H1 (cell line): Measurements from ENCODE around the gene CHAT. TPM values are rescaled to one million over a fixed set of nuclear protein-coding genes. Genes with fewer than 3 reads are reported as not detected.

Experiments
- CTCF ChIA-PET: fragments of 300-600 bp; sonication (Branson Sonifier 250); formaldehyde crosslinking; loops from one replicate; lab custom pipeline; 2021; ENCODE audit not compliant: partially characterized antibody; lab: Charles Lee
- POLR2A ChIA-PET: fragments of 300-600 bp; sonication (Branson Sonifier 250); formaldehyde crosslinking; loops from one replicate; lab custom pipeline; 2021; ENCODE audit warnings: inconsistent platforms; ENCODE audit not compliant: partially characterized antibody; lab: Charles Lee
- DNase-seq, 2 experiments: peaks; one replicate each; pipeline versions ENCODE4 v3.0.0 to v3.0.0-alpha.2; 2010 to 2022; ENCODE audit warnings: low spot score in 2 of 2, low read depth in 1 of 2, mixed read lengths in 1 of 2
- FAIRE-seq: peaks from 2 replicates; lab custom pipeline; 2011; peaks lifted over from hg19 to GRCh38; lab: Jason Lieb, UNC
- H2AFZ ChIP-seq: 2 replicates; pipeline ENCODE4 v1.8.1; 2012; ENCODE audit warnings: low read length, inconsistent platforms
- H2AK5ac ChIP-seq: 2 replicates; pipeline ENCODE4 v1.6.1; 2013; ENCODE audit warnings: low read depth, low read length
- H2BK120ac ChIP-seq: replicated peaks from 2 replicates; pipeline ENCODE3; 2013; ENCODE audit warnings: low read depth, low read length, inconsistent platforms
- H2BK12ac ChIP-seq: 2 replicates; pipeline ENCODE4 v1.6.1; 2013; ENCODE audit warnings: low read depth, low read length
- H2BK15ac ChIP-seq: 2 replicates; pipeline ENCODE4 v1.6.1; 2013; ENCODE audit warnings: low read length
- H2BK20ac ChIP-seq: 2 replicates; pipeline ENCODE4 v1.6.1; 2013; ENCODE audit warnings: low read length
- H2BK5ac ChIP-seq: 2 replicates; pipeline ENCODE4 v1.6.1; 2013; ENCODE audit warnings: low read depth, low read length
- H3K14ac ChIP-seq: 2 replicates; pipeline ENCODE4 v1.6.1; 2013; ENCODE audit warnings: inconsistent platforms; ENCODE audit not compliant: insufficient read length
- H3K18ac ChIP-seq: 2 replicates; pipeline ENCODE4 v1.6.1; 2013; ENCODE audit warnings: low read length; ENCODE audit errors: extremely low read depth
- H3K23ac ChIP-seq: 2 replicates; pipeline ENCODE4 v1.6.1; 2013; ENCODE audit warnings: inconsistent platforms; ENCODE audit not compliant: insufficient read length
- H3K23me2 ChIP-seq: 2 replicates; pipeline ENCODE4 v1.6.1; 2013; ENCODE audit warnings: low read depth, low read length
- H3K27ac ChIP-seq: 2 replicates; pipeline ENCODE4 v1.6.1; 2011; ENCODE audit warnings: low read depth, low read length, inconsistent platforms
- H3K27me3 ChIP-seq, 4 experiments: replicated peaks in 1 of 4; 1 replicate in 1 of 4; 2 replicates in 3 of 4; pipeline versions ENCODE4 v1.6.1 to v1.8.1; 2011 to 2013; ENCODE audit warnings: low read length in 3 of 4, mild to moderate bottlenecking in 3 of 4, inconsistent platforms in 2 of 4, mixed read lengths in 2 of 4, moderate library complexity in 1 of 4; ENCODE audit not compliant: control insufficient read depth in 3 of 4, insufficient read depth in 3 of 4; ENCODE audit errors: extremely low read depth in 1 of 4
- H3K36me3 ChIP-seq, 4 experiments: 2 replicates each; pipeline versions ENCODE4 v1.6.1 to v1.8.1; 2011 to 2013; ENCODE audit warnings: mild to moderate bottlenecking in 4 of 4, low read length in 3 of 4, moderate library complexity in 2 of 4, control low read depth in 1 of 4, inconsistent platforms in 1 of 4; ENCODE audit not compliant: insufficient read depth in 4 of 4, control insufficient read depth in 2 of 4
- H3K4ac ChIP-seq: replicated peaks from 2 replicates; pipeline ENCODE3; 2013; ENCODE audit warnings: low read length, low read depth, mixed read lengths, inconsistent platforms; ENCODE audit not compliant: insufficient read length
- H3K4me1 ChIP-seq, 4 experiments: replicated peaks in 1 of 4; 1 replicate in 1 of 4; 2 replicates in 3 of 4; pipeline versions ENCODE4 v1.6.1 to v1.8.1; 2011 to 2013; ENCODE audit warnings: low read length in 3 of 4, inconsistent platforms in 2 of 4, mixed read lengths in 1 of 4; ENCODE audit not compliant: insufficient read depth in 4 of 4, control insufficient read depth in 3 of 4
- H3K4me2 ChIP-seq, 2 experiments: 2 replicates each; pipeline versions ENCODE4 v1.6.1 to v1.8.1; 2011 to 2013; ENCODE audit warnings: low read depth in 2 of 2, low read length in 2 of 2, control low read depth in 1 of 2, inconsistent platforms in 1 of 2, mild to moderate bottlenecking in 1 of 2; ENCODE audit not compliant: insufficient read depth in 1 of 2
- H3K4me3 ChIP-seq, 4 experiments: fragments of 200-600, 300-600 bp in 1 of 4; sonication (generic), shearing (Covaris generic), sonication (Bioruptor Twin) in 1 of 4; 2 replicates each; pipeline versions ENCODE4 v1.5.1 to v1.8.1; 2011 to 2016; ENCODE audit warnings: low read length in 4 of 4, low read depth in 3 of 4, control low read depth in 2 of 4, inconsistent platforms in 2 of 4, mild to moderate bottlenecking in 2 of 4, mixed read lengths in 1 of 4, moderate library complexity in 1 of 4; ENCODE audit not compliant: insufficient read depth in 2 of 4; ENCODE audit errors: extremely low read depth in 1 of 4
- H3K56ac ChIP-seq: replicated peaks from 2 replicates; pipeline ENCODE3; 2013; ENCODE audit warnings: low read depth, mild to moderate bottlenecking, mixed read lengths, low read length, inconsistent platforms; ENCODE audit not compliant: insufficient read length
- H3K79me1 ChIP-seq: 2 replicates; pipeline ENCODE4 v1.6.1; 2013; ENCODE audit warnings: low read depth, low read length, control low read depth
- H3K79me2 ChIP-seq, 2 experiments: 2 replicates each; pipeline versions ENCODE4 v1.6.1 to v1.8.1; 2012 to 2013; ENCODE audit warnings: low read length in 2 of 2, mild to moderate bottlenecking in 2 of 2, inconsistent platforms in 1 of 2; ENCODE audit not compliant: insufficient read depth in 2 of 2, control insufficient read depth in 1 of 2
- H3K9ac ChIP-seq, 4 experiments: replicated peaks in 1 of 4; 1 replicate in 1 of 4; 2 replicates in 3 of 4; pipeline versions ENCODE4 v1.6.1 to v1.8.1; 2011 to 2013; ENCODE audit warnings: low read depth in 3 of 4, low read length in 3 of 4, control low read depth in 2 of 4, mild to moderate bottlenecking in 2 of 4, moderate library complexity in 2 of 4, inconsistent platforms in 1 of 4; ENCODE audit errors: extremely low read depth in 1 of 4
- H3K9me3 ChIP-seq, 2 experiments: 2 replicates each; pipeline versions ENCODE4 v1.6.1 to v1.8.1; 2012 to 2013; ENCODE audit warnings: mild to moderate bottlenecking in 2 of 2, moderate library complexity in 2 of 2, control low read depth in 1 of 2, inconsistent platforms in 1 of 2, low read depth in 1 of 2, low read length in 1 of 2, mixed read lengths in 1 of 2; ENCODE audit not compliant: insufficient read depth in 2 of 2
- H4K20me1 ChIP-seq, 2 experiments: replicated peaks in 1 of 2; 2 replicates each; pipeline versions ENCODE3 to v1.8.1; 2011 to 2013; ENCODE audit warnings: inconsistent platforms in 2 of 2, low read length in 2 of 2, mild to moderate bottlenecking in 1 of 2; ENCODE audit not compliant: insufficient read depth in 2 of 2, control insufficient read depth in 1 of 2
- H4K5ac ChIP-seq: 2 replicates; pipeline ENCODE4 v1.6.1; 2013; ENCODE audit warnings: low read length, low read depth, mixed read lengths, inconsistent platforms; ENCODE audit not compliant: insufficient read length
- H4K8ac ChIP-seq: 2 replicates; pipeline ENCODE4 v1.8.0; 2013; ENCODE audit warnings: mild to moderate bottlenecking, moderate library complexity, low read length, inconsistent platforms; ENCODE audit not compliant: insufficient read depth; ENCODE audit errors: extremely low read depth
- H4K91ac ChIP-seq: replicated peaks from 2 replicates; pipeline ENCODE3; 2013; ENCODE audit warnings: low read length, mixed read lengths, inconsistent platforms; ENCODE audit not compliant: insufficient read length
- EZH2 ChIP-seq: fragments of 200-600 bp; sonication (generic); IDR thresholded peaks from 2 replicates; pipeline ENCODE4 v1.7.1; 2012; ENCODE audit warnings: low read depth, mild to moderate bottlenecking, moderate library complexity, low read length, inconsistent platforms; ENCODE audit not compliant: severe bottlenecking
- POU5F1 ChIP-seq: IDR thresholded peaks from 2 replicates; pipeline ENCODE4 v1.6.1; 2011; ENCODE audit warnings: low read depth, mild to moderate bottlenecking, low read length, moderate library complexity
- RNF2 ChIP-seq: fragments of 200-900, 300-1000 bp; sonication (generic); IDR thresholded peaks from 2 replicates; pipeline ENCODE4 v1.7.1; 2016; ENCODE audit warnings: borderline replicate concordance, low read depth, mild to moderate bottlenecking, antibody characterized with exemption, low read length; ENCODE audit not compliant: poor library complexity, severe bottlenecking; ENCODE audit errors: missing control alignments
- SUZ12 ChIP-seq: fragments of 200-600 bp; sonication (generic); IDR thresholded peaks from 2 replicates; pipeline ENCODE4 v1.6.1; 2012; ENCODE audit warnings: mild to moderate bottlenecking, inconsistent platforms, low read length, moderate library complexity, mixed read lengths
- WGBS, 2 experiments: shearing (Covaris generic) in 1 of 2; methylation state at CpG; one replicate each; pipeline versions ENCODE4 v1.1.6 to v1.1.7; 2013 to 2015; ENCODE audit warnings: low lambda C conversion rate in 2 of 2, mixed read lengths in 2 of 2, inconsistent platforms in 1 of 2, low coverage in 1 of 2, missing lambda C conversion rate in 1 of 2; ENCODE audit not compliant: insufficient replicate concordance in 2 of 2, insufficient coverage in 1 of 2, insufficient read length in 1 of 2; ENCODE audit errors: extremely low coverage in 1 of 2, missing lambda C conversion rate in 1 of 2; 5-methylcytosine and 5-hydroxymethylcytosine counted together
- polyA plus RNA-seq, 7 experiments: library from polyadenylated mRNA; depleted of rRNA in 3 of 7; stranded (reverse) in 5 of 7; unstranded in 2 of 7; fragments of >200 nt in 5 of 7; fragments of 200-250 nt in 2 of 7; gene quantifications; 1 replicate in 5 of 7; 2 replicates in 1 of 7; 4 replicates in 1 of 7; pipeline versions ENCODE4 v1.2.1 to v1.2.3, GENCODE V29; 2011 to 2013; ENCODE audit warnings: missing spikeins in 2 of 7, mixed read lengths in 2 of 7
- total RNA-seq: library from RNA; stranded (reverse); fragmentation: NEBNext Ultra II Directional; extraction: Animal tissue kit (Norgen Biotek cat#: 25700); gene quantifications from 2 replicates; pipeline ENCODE4 v1.2.1, GENCODE V29; 2021

Gene CHAT
- total and polyA plus RNA-seq, 2 of the 8 experiments (the other 6 are each of a cell fraction or from before 2014, with no cell fraction given) = not detected

DNA sequence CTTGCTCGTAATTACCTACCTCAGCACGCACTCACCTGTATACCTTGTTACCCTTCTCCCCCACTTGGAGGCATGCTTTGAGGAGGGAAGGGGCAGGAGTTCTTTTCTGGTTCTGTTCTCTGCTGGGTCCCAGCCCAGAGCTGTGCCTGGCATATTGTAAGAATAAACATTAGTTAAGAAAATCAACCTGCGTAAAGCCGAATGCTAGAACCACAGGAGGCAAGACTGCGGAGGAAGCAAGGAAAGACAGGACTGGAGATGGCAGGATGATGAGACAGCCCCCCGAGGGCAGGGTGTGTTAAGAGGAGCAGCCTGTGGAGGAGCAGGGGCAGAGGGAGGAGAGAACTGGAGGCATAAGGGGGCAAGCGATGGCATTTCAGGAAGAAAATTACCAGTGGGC lies 75.1 kb downstream of the CHAT start:
- H3K9me3 ChIP-seq = peaks cover 8 to 18% of the 10 kb centered on the region in 2 experiments; a peak in 3 of 4 replicates
- FAIRE-seq (peak; percentile 7), DNase-seq (no peak)
- WGBS, 2 experiments = 10% methylated on average over 7 of the region's 7 CpGs; no CpG with 5 or more reads in 1 of the 2 experiments
- POLR2A ChIA-PET = interaction anchor here (0.6 to 1.3 kb wide), 2 partner anchors 19 to 764 kb away, joined by 3 read pairs; no protein-coding TSS in a partner anchor
- H4K91ac ChIP-seq = no peak overlapping the region
- no peak overlapping the region for H4K8ac ChIP-seq
- no peak overlapping the region for H3K27ac ChIP-seq
- H4K5ac ChIP-seq = no peak overlapping the region
- H2AFZ ChIP-seq = no peak overlapping the region
- H3K4me1 ChIP-seq = peaks cover 22 to 36% (median 25%) of the 10 kb centered on the region in 4 experiments
- CTCF ChIA-PET = interaction anchor here (0.8 to 1.6 kb wide), 5 partner anchors 10 to 80 kb away, joined by 3 to 5 read pairs (median 4); no protein-coding TSS in a partner anchor
- H3K4me2 ChIP-seq = peak overlapping the region; percentile 67 to 73
- H3K36me3 ChIP-seq = peaks cover 0 to 7% (median 0%) of the 10 kb centered on the region in 4 experiments; a peak in 1 of 8 replicates
- H3K14ac ChIP-seq = no peak overlapping the region
- no peak overlapping the region for H3K4ac ChIP-seq
- H3K4me3 ChIP-seq = peak overlapping the region in 3 of 4 experiments; percentile 3 to 51 (median 11); a peak in 5 of 8 replicates
- TF ChIP-seq EZH2 = peak; percentile 58
- TF ChIP-seq RNF2 = peak; percentile 68
- peak; percentile 70; the same call in 1 of the 2 replicates for TF ChIP-seq SUZ12
- no peak for TF ChIP-seq POU5F1
- H3K18ac ChIP-seq = peak overlapping the region; percentile 29; the same call in 1 of the 2 replicates
- H3K79me2 ChIP-seq = no peaks in the 10 kb centered on the region
- H3K9ac ChIP-seq = no peak overlapping the region
- no peak overlapping the region for H2BK120ac ChIP-seq
- H2AK5ac ChIP-seq = no peak overlapping the region
- H3K23me2 ChIP-seq = no peaks in the 10 kb centered on the region
- H2BK12ac ChIP-seq = peak overlapping the region; percentile 91
- no peak overlapping the region for H2BK20ac ChIP-seq
- H3K79me1 ChIP-seq = no peaks in the 10 kb centered on the region
- H2BK5ac ChIP-seq = no peak overlapping the region
- H2BK15ac ChIP-seq = no peak overlapping the region; the same call in 1 of the 2 replicates
- no peak overlapping the region for H3K23ac ChIP-seq
- H3K56ac ChIP-seq = no peak overlapping the region
- H4K20me1 ChIP-seq = peaks cover 5 to 10% of the 10 kb centered on the region in 2 experiments
- peaks cover 51 to 61% (median 59%) of the 10 kb centered on the region in 4 experiments for H3K27me3 ChIP-seq
